Keratinocyte (primary cell): Measurements from ENCODE around the gene LAMC3. TPM values are rescaled to one million over a fixed set of nuclear protein-coding genes. Genes with fewer than 3 reads are reported as not detected.

ENCODE experiments used
- DNase-seq: peaks from one replicate; pipeline ENCODE4 v3.0.0-alpha.2; 2011; ENCODE audit warnings: low read depth, missing footprints, low spot score
- FAIRE-seq: peaks from 2 replicates; lab custom pipeline; 2011; peaks lifted over from hg19 to GRCh38; lab: Jason Lieb, UNC
- H2AFZ ChIP-seq: 2 replicates; pipeline ENCODE4 v1.6.0; 2012; ENCODE audit warnings: low read length, control low read depth, inconsistent platforms; ENCODE audit not compliant: control insufficient read depth
- H3K27ac ChIP-seq: 2 replicates; pipeline ENCODE4 v1.5.1; 2011; ENCODE audit warnings: low read length; ENCODE audit not compliant: control insufficient read depth, insufficient read depth
- H3K27me3 ChIP-seq: 3 replicates; pipeline ENCODE4 v1.6.0; 2011; ENCODE audit warnings: low read length; ENCODE audit not compliant: control insufficient read depth, insufficient read depth; ENCODE audit errors: extremely low read depth
- H3K36me3 ChIP-seq, 2 experiments: 2 replicates in 1 of 2; 3 replicates in 1 of 2; pipeline ENCODE4 v1.5.1; 2011; ENCODE audit warnings: low read length in 2 of 2, mild to moderate bottlenecking in 1 of 2; ENCODE audit not compliant: control insufficient read depth in 2 of 2, insufficient read depth in 2 of 2; ENCODE audit errors: extremely low read depth in 1 of 2
- H3K4me1 ChIP-seq: 3 replicates; pipeline ENCODE4 v1.5.1; 2011; ENCODE audit warnings: low read length; ENCODE audit not compliant: control insufficient read depth, insufficient read depth; ENCODE audit errors: extremely low read depth
- H3K4me2 ChIP-seq: 3 replicates; pipeline ENCODE4 v1.6.0; 2011; ENCODE audit warnings: low read depth, low read length; ENCODE audit not compliant: control insufficient read depth, insufficient read depth; ENCODE audit errors: extremely low read depth
- H3K4me3 ChIP-seq, 3 experiments: fragments of 200-600 bp in 1 of 3; sonication (generic) in 1 of 3; 2 replicates in 2 of 3; 3 replicates in 1 of 3; pipeline ENCODE4 v1.5.1; 2011 to 2016; ENCODE audit warnings: low read length in 3 of 3, mild to moderate bottlenecking in 3 of 3, control low read depth in 2 of 3, inconsistent platforms in 1 of 3, low read depth in 1 of 3, mixed read lengths in 1 of 3, mixed run types in 1 of 3, moderate library complexity in 1 of 3; ENCODE audit not compliant: control insufficient read depth in 2 of 3, insufficient read depth in 2 of 3; ENCODE audit errors: extremely low read depth in 1 of 3
- H3K79me2 ChIP-seq: 2 replicates; pipeline ENCODE4 v1.6.0; 2012; ENCODE audit warnings: low read length; ENCODE audit not compliant: control insufficient read depth, insufficient read depth
- H3K9ac ChIP-seq: 3 replicates; pipeline ENCODE4 v1.6.0; 2011; ENCODE audit warnings: low read length; ENCODE audit not compliant: control insufficient read depth, insufficient read depth; ENCODE audit errors: extremely low read depth
- H3K9me1 ChIP-seq: 3 replicates; pipeline ENCODE4 v1.6.0; 2011; ENCODE audit warnings: low read length; ENCODE audit not compliant: control insufficient read depth, insufficient read depth; ENCODE audit errors: extremely low read depth
- H3K9me3 ChIP-seq: 2 replicates; pipeline ENCODE4 v1.5.1; 2012; ENCODE audit warnings: low read depth, low read length; ENCODE audit not compliant: control insufficient read depth
- H4K20me1 ChIP-seq: 3 replicates; pipeline ENCODE4 v1.6.0; 2011; ENCODE audit warnings: low read length; ENCODE audit not compliant: control insufficient read depth, insufficient read depth; ENCODE audit errors: extremely low read depth
- CTCF ChIP-seq, 3 experiments: IDR thresholded peaks in 1 of 3; conservative IDR thresholded peaks in 1 of 3; optimal IDR thresholded peaks in 1 of 3; 2 replicates in 2 of 3; 3 replicates in 1 of 3; pipeline versions ENCODE3 to v1.5.1; 2011; ENCODE audit warnings: low read length in 3 of 3, mild to moderate bottlenecking in 3 of 3, moderate library complexity in 2 of 3, control low read depth in 1 of 3, inconsistent platforms in 1 of 3; ENCODE audit not compliant: insufficient read depth in 2 of 3; ENCODE audit errors: extremely low read depth in 1 of 3
- EZH2 ChIP-seq: IDR thresholded peaks from one replicate; pipeline ENCODE4 v1.6.1; 2012; ENCODE audit warnings: inconsistent platforms, mild to moderate bottlenecking, low read length, moderate library complexity
- dilution Hi-C: fragments of 300-500 bp; cut with MboI; formaldehyde crosslinking; loops from one replicate; pipeline ENCODE4 v1.7.0; 2020; ENCODE audit warnings: low sequenced_read_pairs; ENCODE audit not compliant: extremely low pct_ligation_motif_present
- polyA plus RNA-seq, 5 experiments: library from polyadenylated mRNA; depleted of rRNA in 3 of 5; stranded (reverse) in 3 of 5; stranded (forward) in 1 of 5; unstranded in 1 of 5; fragments of >200 nt; gene quantifications; 1 replicate in 1 of 5; 2 replicates in 3 of 5; 3 replicates in 1 of 5; pipeline versions ENCODE4 v1.2.1 to v1.2.3, GENCODE V29; 2011 to 2012; ENCODE audit warnings: missing spikeins in 2 of 5, low read depth in 1 of 5, low replicate concordance in 1 of 5

The LAMC3 gene
- polyA plus RNA-seq, 1 donor (not counting 4 experiments of a cell fraction or from before 2014, with no cell fraction given): not detected

DNA sequence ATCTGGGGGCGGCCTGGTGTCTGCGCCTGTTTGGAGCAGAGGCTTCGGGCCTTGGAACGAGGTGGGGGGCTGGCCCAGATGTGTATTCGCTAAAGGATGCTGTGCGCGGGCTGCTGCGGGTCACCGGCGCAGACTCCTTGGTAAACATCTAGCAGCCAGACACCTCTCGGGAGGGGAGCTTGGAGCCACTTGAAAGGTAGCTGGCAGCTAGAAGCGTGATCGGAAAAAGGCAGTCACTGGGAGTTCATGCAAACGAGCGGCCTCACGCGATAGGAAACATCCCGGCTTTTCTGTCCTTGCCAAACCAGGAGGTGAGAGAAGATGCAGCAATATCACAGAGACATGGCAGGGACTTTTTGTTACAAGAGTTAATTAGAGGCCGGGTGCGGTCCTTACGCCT is 8.1 kb downstream of the LAMC3 start:
- Histone ChIP-seq H3K27me3 (peaks cover 26% of the 10 kb centered on the region), H3K9me1 (no peaks in the 10 kb centered on the region), H3K4me2 (no peak overlapping the region), H3K9me3 (no peaks in the 10 kb centered on the region), H3K79me2 (no peaks in the 10 kb centered on the region), H3K4me3 (no peak overlapping the region), H3K9ac (no peak overlapping the region), H3K36me3 (no peaks in the 10 kb centered on the region), H3K27ac (no peak overlapping the region), H4K20me1 (no peaks in the 10 kb centered on the region), H3K4me1 (no peaks in the 10 kb centered on the region), H2AFZ (no peak overlapping the region)
- TF ChIP-seq EZH2 (no peak), CTCF (optimal IDR thresholded peaks at IDR 0.05 in 1 of 3, IDR thresholded peaks at IDR 0.05 in 1 of 3, conservative IDR thresholded peaks at IDR 0.05 in 1 of 3; ENCODE audit: extremely low read depth in 1 of 3, insufficient read depth in 2 of 3, low read length in 3 of 3) (no peak)
- FAIRE-seq: no peak
- dilution Hi-C loops: no loop called here
- DNase-seq: no peak

- Histone ChIP-seq H3K9me1 (no peaks in the 10 kb centered on the region), H3K4me1 (no peaks in the 10 kb centered on the region), H3K27me3 (peaks cover 16% of the 10 kb centered on the region), H3K36me3 (no peaks in the 10 kb centered on the region), H3K4me3 (no peak overlapping the region), H3K9me3 (no peaks in the 10 kb centered on the region), H4K20me1 (no peaks in the 10 kb centered on the region), H3K4me2 (no peak overlapping the region), H3K9ac (no peak overlapping the region), H3K27ac (no peak overlapping the region), H2AFZ (no peak overlapping the region), H3K79me2 (no peaks in the 10 kb centered on the region)
- no peak for FAIRE-seq
- dilution Hi-C loops: no loop called here
- TF ChIP-seq CTCF (optimal IDR thresholded peaks at IDR 0.05 in 1 of 3, IDR thresholded peaks at IDR 0.05 in 1 of 3, conservative IDR thresholded peaks at IDR 0.05 in 1 of 3; ENCODE audit: extremely low read depth in 1 of 3, insufficient read depth in 2 of 3, low read length in 3 of 3): peak; percentile 51 to 81 (median 60)
- TF ChIP-seq EZH2: no peak
- DNase-seq: no peak
Observed at GRCh38 chr9:131018621-131019020, 9.6 kb downstream of the LAMC3 start.
